Measurements from ENCODE around the gene TNFRSF13B.

Gene TNFRSF13B

GRCh38 chr17:16935241-16935663, 36.7 kb downstream of the TNFRSF13B start:
- DNase-seq: no peak

GRCh38 chr17:16934836-16935235, 37.1 kb downstream of the TNFRSF13B start:
- no peak for DNase-seq

GRCh38 chr17:16934133-16934795, 37.7 kb downstream of the TNFRSF13B start:
- no peak for DNase-seq

DNA sequence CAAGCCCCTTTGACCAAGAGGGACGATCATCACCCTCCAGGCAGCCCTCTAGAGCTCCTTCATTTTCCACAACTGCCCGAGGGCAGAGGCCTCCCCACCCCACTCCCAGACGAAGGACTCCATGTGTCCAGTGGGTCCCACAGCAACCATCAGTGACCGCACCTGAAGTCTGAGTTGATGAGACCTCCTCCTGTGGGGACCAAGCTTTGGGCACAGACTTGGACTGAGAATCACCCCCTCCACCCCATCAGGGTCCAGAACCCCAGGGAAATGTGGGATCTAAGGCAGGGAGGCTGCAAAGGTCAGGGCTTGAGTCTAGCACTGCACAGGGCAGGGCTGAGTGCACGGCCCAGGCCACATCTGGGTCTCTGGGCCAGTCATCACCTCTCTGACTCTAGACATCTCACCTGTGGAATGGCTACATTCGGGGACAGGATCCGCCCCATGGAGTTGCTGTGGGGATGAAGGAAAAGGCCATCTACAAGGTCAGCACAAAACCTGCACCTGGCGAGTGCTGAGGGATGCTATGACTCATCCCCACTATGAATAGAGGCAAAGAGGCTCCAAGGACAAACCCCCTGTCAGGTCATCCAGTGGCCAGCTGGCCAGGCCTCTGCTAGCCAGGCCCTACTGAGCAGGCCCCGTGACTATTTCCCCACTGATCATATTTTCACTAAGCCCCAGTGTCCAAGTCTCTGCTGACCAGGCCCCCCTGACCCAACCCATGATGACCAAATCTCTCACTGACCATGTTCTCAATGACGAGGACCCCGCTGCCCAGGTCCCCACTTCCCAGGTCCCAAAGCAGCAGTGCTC, 38.4 kb downstream of the TNFRSF13B start:
- no peak for DNase-seq

GRCh38 chr17:16932611-16933010, 39.3 kb downstream of the TNFRSF13B start:
- no peak for DNase-seq

- no peak for DNase-seq
Measured at GRCh38 chr17:16932156-16932555, 39.8 kb downstream of the TNFRSF13B start.

DNA sequence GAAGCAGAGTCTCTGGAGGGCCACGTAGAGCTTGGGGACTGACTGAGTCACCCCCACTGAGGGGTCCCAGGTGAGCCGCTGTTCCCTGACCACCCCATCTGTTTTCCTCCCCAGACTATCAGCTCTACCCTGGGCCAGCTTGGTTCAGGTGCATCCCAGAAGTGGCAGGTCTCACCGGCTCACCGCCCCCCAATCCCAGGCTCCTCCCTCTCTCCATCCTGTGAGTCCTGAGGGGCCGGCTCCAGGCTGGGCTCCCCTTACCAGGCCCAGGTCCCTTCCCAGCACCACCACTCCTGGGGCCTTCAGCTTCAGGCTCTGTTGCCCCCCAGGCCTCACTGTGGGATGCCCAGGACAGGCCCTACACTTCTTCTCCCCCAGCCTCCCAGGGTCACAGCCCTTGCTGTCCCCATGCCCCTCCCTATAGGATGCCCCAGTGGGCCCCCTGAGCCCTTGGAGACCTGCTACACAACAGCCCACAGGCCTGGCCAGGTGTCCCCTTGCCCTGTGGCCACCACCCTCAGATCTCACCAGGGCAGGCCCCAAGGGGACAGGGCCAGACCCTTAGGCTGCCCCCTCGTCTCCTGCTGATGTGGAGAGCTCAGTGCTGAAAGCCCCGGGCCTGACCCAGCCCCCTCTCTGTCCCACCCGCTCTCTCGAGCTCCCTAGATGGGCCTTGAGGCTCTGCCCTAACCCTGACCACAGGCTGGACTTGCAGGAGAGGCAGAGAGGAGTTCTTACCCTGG, 40.4 kb downstream of the TNFRSF13B start:
- no peak for DNase-seq

GRCh38 chr17:16930571-16931317, 41.2 kb downstream of the TNFRSF13B start:
- DNase-seq: no peak

DNA sequence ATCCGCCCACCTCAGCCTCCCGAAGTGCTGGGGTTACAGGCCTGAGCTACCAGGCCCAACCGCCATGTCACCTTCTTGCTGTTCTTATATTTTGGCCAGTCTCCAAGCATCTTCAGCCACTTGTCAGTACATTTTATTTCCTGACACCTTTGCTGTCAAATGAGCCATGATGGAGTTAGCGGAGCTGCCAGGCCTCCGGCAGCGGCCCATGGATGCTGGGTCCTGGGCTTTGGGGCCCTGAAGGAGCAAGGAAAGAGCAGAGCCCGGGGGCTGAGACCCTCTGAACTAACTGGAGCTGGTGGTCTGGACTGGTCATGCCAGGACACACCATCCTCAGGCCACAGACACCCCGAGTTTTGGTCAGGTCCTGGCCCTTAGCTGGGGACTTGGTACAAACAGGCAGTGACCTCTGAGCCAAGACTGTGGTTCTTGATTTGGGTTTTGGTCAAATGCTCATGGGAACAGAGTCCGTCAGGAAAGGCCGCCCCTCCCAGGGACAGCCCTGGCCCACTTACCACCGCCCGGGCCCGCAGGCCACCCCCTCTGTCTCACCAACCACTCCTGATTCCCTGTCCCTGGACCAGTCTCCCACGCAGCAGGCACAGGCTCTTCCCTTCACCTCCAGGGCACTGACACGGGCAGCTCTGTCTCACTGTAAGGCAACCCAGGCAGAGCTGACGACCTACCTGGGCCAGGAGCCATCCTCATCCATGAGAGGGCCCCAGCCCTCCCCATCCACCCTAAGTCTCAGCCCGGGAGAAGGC, 42.0 kb downstream of the TNFRSF13B start:
- DNase-seq: no peak

DNA sequence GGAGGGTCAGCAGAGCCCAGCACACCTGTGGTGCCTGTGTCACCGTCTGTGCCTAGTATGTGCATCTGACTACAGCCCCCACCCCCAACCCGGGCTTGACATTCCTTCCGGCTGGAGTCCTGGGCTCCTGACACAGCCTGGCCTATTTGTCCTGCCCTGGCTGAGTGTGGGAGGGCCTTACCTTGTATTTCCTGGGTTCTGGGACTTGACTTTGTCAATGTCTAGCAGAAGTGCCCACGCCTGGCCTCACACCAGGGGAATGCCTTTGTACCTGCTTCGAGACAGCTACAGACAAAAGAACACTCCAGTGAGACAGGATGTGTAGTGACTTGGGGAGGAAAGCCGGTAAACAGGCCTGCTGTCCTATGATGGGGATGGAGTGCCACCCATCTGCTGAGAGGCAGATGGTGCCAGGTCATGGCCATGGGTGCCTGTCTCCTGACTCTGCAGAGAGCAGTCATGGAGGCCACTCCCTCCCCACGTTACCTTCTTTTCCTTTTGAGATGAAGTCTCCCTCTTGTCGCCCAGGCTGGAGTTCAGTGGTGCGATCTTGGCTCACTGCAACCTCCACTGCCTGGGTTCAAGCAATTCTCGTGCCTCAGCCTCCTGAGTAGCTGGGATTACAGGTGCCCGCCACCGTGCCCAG, 42.8 kb downstream of the TNFRSF13B start:
- DNase-seq: no peak

DNA sequence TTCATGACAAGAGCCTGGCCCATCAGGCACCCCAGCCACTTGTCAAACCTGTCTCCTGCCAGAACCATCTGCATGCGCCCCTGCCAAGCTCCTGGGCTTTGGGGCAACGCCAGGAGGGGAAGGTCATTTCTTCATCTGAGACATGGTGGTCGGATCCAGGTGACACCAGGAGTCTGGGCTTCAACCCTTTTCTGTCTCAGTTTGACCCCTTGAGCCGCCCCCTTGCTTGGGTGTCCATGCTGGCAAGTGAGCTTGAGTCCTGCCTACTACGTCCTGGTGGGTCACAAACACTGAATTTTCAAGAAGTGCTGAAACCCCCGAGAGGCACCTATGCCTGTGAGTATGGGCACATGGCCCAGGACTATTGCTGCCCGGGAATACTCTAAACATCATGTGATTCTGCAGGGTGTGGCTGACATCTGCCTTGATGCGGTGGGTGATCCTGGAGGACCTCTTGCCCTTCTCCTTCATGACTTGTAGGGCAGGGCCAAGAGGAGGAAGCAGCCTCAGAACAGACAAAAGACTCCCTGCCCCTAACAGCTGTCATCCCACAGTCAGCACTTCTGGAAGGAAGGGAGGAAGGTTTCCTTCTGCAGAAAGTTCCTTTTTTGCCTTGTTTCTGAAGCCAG, 43.4 kb downstream of the TNFRSF13B start:
- DNase-seq: no peak

DNA sequence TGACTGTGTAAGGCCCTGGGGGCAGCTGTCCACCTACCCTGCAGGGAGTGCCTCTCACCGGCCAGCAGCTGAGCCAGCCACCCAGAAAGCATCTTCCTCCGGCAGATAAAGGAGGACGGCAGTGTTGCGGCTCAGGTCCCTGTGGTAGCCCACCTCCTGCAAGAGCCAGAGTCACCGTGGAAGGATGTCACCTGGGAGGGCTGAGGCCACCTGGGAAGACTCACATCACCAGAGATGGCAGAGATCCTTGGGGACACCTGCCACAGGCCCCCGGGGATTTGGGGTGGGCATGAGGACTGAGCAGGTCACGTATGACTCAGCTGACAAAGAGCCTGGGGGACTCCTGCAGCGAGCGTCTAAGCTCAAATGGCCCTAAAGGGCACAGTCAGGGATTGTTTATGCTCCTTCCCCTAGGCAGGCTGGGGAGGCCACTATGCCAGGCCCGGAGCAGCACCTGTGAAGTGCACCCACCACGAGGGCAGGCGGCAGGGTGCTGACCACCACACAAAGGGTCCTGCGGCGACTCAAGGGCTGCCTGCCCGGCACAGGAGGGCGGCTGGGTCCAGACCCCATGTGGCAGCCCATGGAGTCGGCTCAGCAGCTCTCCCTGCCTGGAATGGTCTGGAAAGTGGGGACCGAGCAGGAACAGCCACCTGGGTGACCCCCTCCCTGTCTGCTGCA, 44.1 kb downstream of the TNFRSF13B start:
- no peak for DNase-seq

- no peak for DNase-seq
Measured at GRCh38 chr17:16926571-16927451, 45.1 kb downstream of the TNFRSF13B start.

DNA sequence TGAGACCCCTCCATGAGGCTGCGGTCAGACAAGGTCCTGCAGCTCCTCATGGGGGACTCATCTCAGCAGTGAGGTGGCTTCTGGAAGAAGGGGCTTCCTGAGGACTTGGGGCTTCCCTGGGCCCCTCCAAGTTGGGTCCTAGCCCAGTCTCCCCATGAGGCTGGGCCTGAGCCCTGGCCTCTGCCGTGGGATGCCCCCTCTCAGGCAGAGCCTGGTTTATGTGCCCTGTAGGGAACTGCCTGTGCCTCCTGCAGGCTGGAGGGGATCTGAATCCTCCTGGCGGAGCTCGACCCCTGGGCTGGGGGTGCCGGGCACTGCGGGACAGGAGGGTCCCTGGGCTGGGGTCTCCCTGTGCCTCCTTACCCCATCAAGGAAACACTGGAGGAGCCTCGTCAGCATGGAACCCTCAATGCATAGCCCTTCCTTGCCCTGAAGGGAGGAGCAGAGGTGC, 45.8 kb downstream of the TNFRSF13B start:
- no peak for DNase-seq

- DNase-seq: no peak
Measured at GRCh38 chr17:16925461-16926060, 46.4 kb downstream of the TNFRSF13B start.

- no peak for DNase-seq
Measured at GRCh38 chr17:16924696-16925440, 47.0 kb downstream of the TNFRSF13B start.

DNA sequence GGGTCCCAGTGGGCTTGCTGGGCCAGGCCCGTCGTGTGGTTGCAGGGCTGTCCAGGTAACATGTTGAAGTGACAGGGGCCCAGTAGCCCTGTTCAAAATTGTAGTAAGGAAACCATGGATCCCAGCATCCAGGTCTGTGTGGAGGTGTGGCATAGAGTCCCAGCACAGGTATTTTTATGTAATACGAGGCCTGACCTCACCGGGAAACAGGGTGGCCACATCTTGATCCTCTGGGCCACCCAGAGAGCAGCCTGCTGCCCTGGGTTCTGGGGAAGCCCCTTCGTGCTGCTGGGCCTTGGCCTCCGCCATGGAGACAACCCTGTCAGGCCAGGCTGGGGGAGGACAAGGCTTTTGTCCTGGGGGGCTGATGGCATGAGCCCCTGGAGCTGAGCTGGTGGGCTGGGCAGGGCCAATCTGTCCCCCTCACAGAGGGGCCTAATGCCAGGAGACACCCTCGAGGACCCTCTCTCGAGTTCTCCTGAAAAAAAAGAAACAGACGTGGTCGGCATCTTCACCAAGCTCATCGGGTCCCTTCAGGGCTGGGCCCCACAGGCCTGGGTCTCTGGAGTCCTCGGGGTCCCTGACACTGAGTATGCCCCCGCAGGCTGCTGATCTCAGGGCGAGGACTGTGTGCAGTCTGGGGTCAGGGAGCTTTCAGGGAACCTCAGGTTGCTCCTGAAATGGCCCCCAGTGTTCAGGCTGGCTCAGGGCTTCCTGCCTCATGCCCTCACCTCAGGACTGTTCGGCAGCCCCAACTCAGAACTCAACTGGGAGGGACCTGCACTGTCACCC, 47.8 kb downstream of the TNFRSF13B start:
- DNase-seq: no peak

Measured in activated naive CD4-positive, alpha-beta T cell treated with anti-CD3 and anti-CD28 coated beads, Interleukin-2, amount 50 U/mL, for 16 hours (primary cell).